Measurements from ENCODE around the gene COL4A2.

DNA sequence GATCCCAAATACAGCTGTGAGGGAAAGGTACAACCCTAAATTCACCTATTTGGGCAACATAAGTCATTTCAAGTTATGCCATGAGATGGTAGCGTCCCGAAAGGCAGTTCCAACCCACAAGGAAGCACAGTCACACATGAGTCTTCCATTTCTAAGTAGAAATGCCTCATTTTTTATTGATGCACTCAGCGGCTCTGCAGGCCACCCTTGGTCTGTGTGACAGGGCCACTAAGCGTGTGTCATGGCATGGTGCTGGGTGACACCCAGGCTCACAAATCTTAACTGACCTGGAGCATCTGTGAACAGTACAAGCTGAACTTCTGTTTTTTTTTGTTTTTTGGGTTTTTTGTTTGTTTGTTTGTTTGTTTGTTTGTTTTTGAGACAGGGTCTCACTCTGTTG is 239.3 kb downstream of the COL4A2 start:
- TF ChIP-seq, protein P1, sequence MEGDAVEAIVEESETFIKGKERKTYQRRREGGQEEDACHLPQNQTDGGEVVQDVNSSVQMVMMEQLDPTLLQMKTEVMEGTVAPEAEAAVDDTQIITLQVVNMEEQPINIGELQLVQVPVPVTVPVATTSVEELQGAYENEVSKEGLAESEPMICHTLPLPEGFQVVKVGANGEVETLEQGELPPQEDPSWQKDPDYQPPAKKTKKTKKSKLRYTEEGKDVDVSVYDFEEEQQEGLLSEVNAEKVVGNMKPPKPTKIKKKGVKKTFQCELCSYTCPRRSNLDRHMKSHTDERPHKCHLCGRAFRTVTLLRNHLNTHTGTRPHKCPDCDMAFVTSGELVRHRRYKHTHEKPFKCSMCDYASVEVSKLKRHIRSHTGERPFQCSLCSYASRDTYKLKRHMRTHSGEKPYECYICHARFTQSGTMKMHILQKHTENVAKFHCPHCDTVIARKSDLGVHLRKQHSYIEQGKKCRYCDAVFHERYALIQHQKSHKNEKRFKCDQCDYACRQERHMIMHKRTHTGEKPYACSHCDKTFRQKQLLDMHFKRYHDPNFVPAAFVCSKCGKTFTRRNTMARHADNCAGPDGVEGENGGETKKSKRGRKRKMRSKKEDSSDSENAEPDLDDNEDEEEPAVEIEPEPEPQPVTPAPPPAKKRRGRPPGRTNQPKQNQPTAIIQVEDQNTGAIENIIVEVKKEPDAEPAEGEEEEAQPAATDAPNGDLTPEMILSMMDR (IDR thresholded peaks at IDR 0.05): no peak
- TF ChIP-seq POLR2A (IDR thresholded peaks at IDR 0.05): no peak
